Muscle of leg (tissue), 11 donors: ENCODE data around the gene TBX3. TPM values are rescaled to one million over a fixed set of nuclear protein-coding genes. Genes with fewer than 3 reads are reported as not detected.

ENCODE experiments used
- DNase-seq: peaks from one replicate; pipeline ENCODE4 v3.0.0; 2013
- H3K27ac ChIP-seq: one replicate; pipeline ENCODE4 v1.5.1; 2013; ENCODE audit warnings: mild to moderate bottlenecking, low read length, control low read depth
- H3K27me3 ChIP-seq: one replicate; pipeline ENCODE4 v1.6.1; 2013; ENCODE audit warnings: low read length; ENCODE audit not compliant: control insufficient read depth, insufficient read depth
- H3K36me3 ChIP-seq: one replicate; pipeline ENCODE4 v1.6.1; 2013; ENCODE audit warnings: low read length; ENCODE audit not compliant: control insufficient read depth, insufficient read depth
- H3K4me1 ChIP-seq: one replicate; pipeline ENCODE4 v1.6.1; 2013; ENCODE audit warnings: low read length; ENCODE audit not compliant: control insufficient read depth, insufficient read depth
- H3K4me3 ChIP-seq: one replicate; pipeline ENCODE4 v1.5.1; 2013; ENCODE audit warnings: low read length, control low read depth
- H3K9me3 ChIP-seq: replicated peaks from 2 replicates; pipeline ENCODE4 v1.6.1; 2013; ENCODE audit warnings: low read depth, low read length; ENCODE audit not compliant: control insufficient read depth
- WGBS: methylation state at CpG from one replicate; pipeline ENCODE4 v1.1.5; 2013; ENCODE audit warnings: missing lambda C conversion rate; ENCODE audit not compliant: insufficient coverage; 5-methylcytosine and 5-hydroxymethylcytosine counted together
- polyA plus RNA-seq, 8 donors: library from polyadenylated mRNA; unstranded; fragments of 120-200 nt; gene quantifications; one replicate each; pipeline versions ENCODE4 v1.2.1 to v1.2.3, GENCODE V29; 2013; ENCODE audit warnings: inconsistent platforms in 1 of 8, low replicate concordance in 1 of 8; ENCODE audit not compliant: insufficient read length in 8 of 8, insufficient read depth in 1 of 8
- total RNA-seq: library from RNA; stranded (reverse); fragments of 120-200 nt; gene quantifications from one replicate; pipeline ENCODE4 v1.2.4, GENCODE V29; 2013

TBX3 gene
- total and polyA plus RNA-seq, 9 donors = 16.6 to 33.8 (median 26.0) TPM

- peaks cover 88% of the 10 kb centered on the region for H3K27me3 ChIP-seq
- WGBS = 100% methylated on average over 2 of the region's 6 CpGs
- no peak overlapping the region for H3K4me3 ChIP-seq
- H3K36me3 ChIP-seq = no peaks in the 10 kb centered on the region
- DNase-seq = no peak
- peaks cover 26% of the 10 kb centered on the region for H3K4me1 ChIP-seq
- no peak overlapping the region for H3K27ac ChIP-seq
- no peaks in the 10 kb centered on the region for H3K9me3 ChIP-seq
These were observed 7.2 kb upstream of the TBX3 start for GRCh38 chr12:114691196-114691595.

GRCh38 chr12:114690267-114691135, 6.5 kb upstream of the TBX3 start:
- H3K9me3 ChIP-seq = no peaks in the 10 kb centered on the region
- WGBS = no CpG with 5 or more reads among the region's 8 CpGs
- H3K4me3 ChIP-seq = no peak overlapping the region
- no peaks in the 10 kb centered on the region for H3K36me3 ChIP-seq
- H3K27ac ChIP-seq = no peak overlapping the region
- no peak for DNase-seq
- H3K4me1 ChIP-seq = peaks cover 30% of the 10 kb centered on the region
- peaks cover 90% of the 10 kb centered on the region for H3K27me3 ChIP-seq

GRCh38 chr12:114689075-114689994, 5.4 kb upstream of the TBX3 start:
- H3K4me3 ChIP-seq = no peak overlapping the region
- DNase-seq = no peak
- H3K9me3 ChIP-seq = no peaks in the 10 kb centered on the region
- peaks cover 88% of the 10 kb centered on the region for H3K27me3 ChIP-seq
- no CpG with 5 or more reads among the region's 5 CpGs for WGBS
- no peak overlapping the region for H3K27ac ChIP-seq
- H3K36me3 ChIP-seq = no peaks in the 10 kb centered on the region
- peaks cover 38% of the 10 kb centered on the region for H3K4me1 ChIP-seq

GRCh38 chr12:114688256-114688845, 4.4 kb upstream of the TBX3 start:
- no peak overlapping the region for H3K4me3 ChIP-seq
- no peak for DNase-seq
- H3K27ac ChIP-seq = no peak overlapping the region
- WGBS = 68% methylated on average over 4 of the region's 4 CpGs
- H3K4me1 ChIP-seq = peaks cover 38% of the 10 kb centered on the region
- no peaks in the 10 kb centered on the region for H3K9me3 ChIP-seq
- no peaks in the 10 kb centered on the region for H3K36me3 ChIP-seq
- peaks cover 81% of the 10 kb centered on the region for H3K27me3 ChIP-seq

- WGBS = 79% methylated on average over 6 of the region's 12 CpGs
- Histone ChIP-seq H3K4me1 (peaks cover 36% of the 10 kb centered on the region), H3K36me3 (no peaks in the 10 kb centered on the region), H3K27ac (no peak overlapping the region), H3K9me3 (no peaks in the 10 kb centered on the region), H3K27me3 (peaks cover 80% of the 10 kb centered on the region), H3K4me3 (no peak overlapping the region)
- DNase-seq = no peak
These were observed 3.8 kb upstream of the TBX3 start for GRCh38 chr12:114687802-114688201.

- no peak for DNase-seq
- H3K4me3 ChIP-seq = no peak overlapping the region
- WGBS = 30% methylated on average over 32 of the region's 41 CpGs
- H3K27me3 ChIP-seq = peaks cover 79% of the 10 kb centered on the region
- peak overlapping the region; percentile 7 for H3K27ac ChIP-seq
- H3K9me3 ChIP-seq = no peaks in the 10 kb centered on the region
- peaks cover 30% of the 10 kb centered on the region for H3K4me1 ChIP-seq
- H3K36me3 ChIP-seq = no peaks in the 10 kb centered on the region
These were observed 3.0 kb upstream of the TBX3 start for GRCh38 chr12:114686773-114687500.

GRCh38 chr12:114686426-114686772, 2.4 kb upstream of the TBX3 start:
- Histone ChIP-seq H3K9me3 (no peaks in the 10 kb centered on the region), H3K36me3 (no peaks in the 10 kb centered on the region), H3K4me3 (no peak overlapping the region), H3K27me3 (peaks cover 76% of the 10 kb centered on the region), H3K27ac (no peak overlapping the region), H3K4me1 (peaks cover 29% of the 10 kb centered on the region)
- whole genome bisulfite sequencing = 44% methylated on average over 5 of the region's 11 CpGs
- no peak for DNase-seq

GRCh38 chr12:114685869-114686268, 1.9 kb upstream of the TBX3 start:
- WGBS = 53% methylated on average over 6 of the region's 17 CpGs
- Histone ChIP-seq H3K4me3 (no peak overlapping the region), H3K36me3 (no peaks in the 10 kb centered on the region), H3K27ac (peak overlapping the region; percentile 92), H3K9me3 (no peaks in the 10 kb centered on the region), H3K27me3 (peaks cover 72% of the 10 kb centered on the region), H3K4me1 (peaks cover 29% of the 10 kb centered on the region)
- DNase-seq = no peak

- H3K9me3 ChIP-seq = no peaks in the 10 kb centered on the region
- peak overlapping the region; percentile 63 for H3K4me3 ChIP-seq
- no peaks in the 10 kb centered on the region for H3K36me3 ChIP-seq
- peaks cover 70% of the 10 kb centered on the region for H3K27me3 ChIP-seq
- WGBS = 29% methylated on average over 7 of the region's 25 CpGs
- no peak for DNase-seq
- peaks cover 29% of the 10 kb centered on the region for H3K4me1 ChIP-seq
- H3K27ac ChIP-seq = peak overlapping the region; percentile 92
These were observed 1.4 kb upstream of the TBX3 start for GRCh38 chr12:114685320-114685781.
